ENCODE results near the gene SLC8B1. TPM values are rescaled to one million over a fixed set of nuclear protein-coding genes. Genes with fewer than 3 reads are reported as not detected.

Gene SLC8B1
- total RNA-seq, 1 donor from 2014 or later, result 19.1 TPM

DNA sequence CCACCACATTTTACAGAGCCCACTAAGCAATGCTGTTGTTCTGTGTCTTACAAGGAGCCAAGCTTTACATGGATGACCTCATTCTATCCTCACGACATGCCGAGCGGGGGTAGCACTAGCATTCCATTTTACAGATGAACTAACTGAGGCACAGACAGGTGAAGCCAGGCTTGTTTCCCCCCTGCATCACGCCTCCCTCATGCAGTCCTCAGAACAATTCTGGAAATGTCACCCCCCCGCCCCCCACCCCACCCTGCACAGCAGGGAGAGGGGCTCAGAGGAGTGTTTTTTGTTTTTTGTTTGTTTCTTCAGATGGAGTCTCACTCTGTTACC is 1.5 kb downstream of the SLC8B1 start:
- H3K27me3 Mint-ChIP-seq (ENCODE audit: low read depth), result peaks cover 4% of the 10 kb centered on the region
- H3K4me3 Mint-ChIP-seq, result no peak overlapping the region
- DNase-seq (ENCODE audit: low spot score in 2 of 2, unreplicated experiment in 2 of 2), result no peak
- TF ChIP-seq, protein P1, sequence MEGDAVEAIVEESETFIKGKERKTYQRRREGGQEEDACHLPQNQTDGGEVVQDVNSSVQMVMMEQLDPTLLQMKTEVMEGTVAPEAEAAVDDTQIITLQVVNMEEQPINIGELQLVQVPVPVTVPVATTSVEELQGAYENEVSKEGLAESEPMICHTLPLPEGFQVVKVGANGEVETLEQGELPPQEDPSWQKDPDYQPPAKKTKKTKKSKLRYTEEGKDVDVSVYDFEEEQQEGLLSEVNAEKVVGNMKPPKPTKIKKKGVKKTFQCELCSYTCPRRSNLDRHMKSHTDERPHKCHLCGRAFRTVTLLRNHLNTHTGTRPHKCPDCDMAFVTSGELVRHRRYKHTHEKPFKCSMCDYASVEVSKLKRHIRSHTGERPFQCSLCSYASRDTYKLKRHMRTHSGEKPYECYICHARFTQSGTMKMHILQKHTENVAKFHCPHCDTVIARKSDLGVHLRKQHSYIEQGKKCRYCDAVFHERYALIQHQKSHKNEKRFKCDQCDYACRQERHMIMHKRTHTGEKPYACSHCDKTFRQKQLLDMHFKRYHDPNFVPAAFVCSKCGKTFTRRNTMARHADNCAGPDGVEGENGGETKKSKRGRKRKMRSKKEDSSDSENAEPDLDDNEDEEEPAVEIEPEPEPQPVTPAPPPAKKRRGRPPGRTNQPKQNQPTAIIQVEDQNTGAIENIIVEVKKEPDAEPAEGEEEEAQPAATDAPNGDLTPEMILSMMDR (IDR thresholded peaks at IDR 0.05; ENCODE audit: unreplicated experiment), result no peak
- no peak overlapping the region for H3K27ac Mint-ChIP-seq
- H3K4me1 Mint-ChIP-seq, result peaks cover 9% of the 10 kb centered on the region
- no peaks in the 10 kb centered on the region for H3K9me3 Mint-ChIP-seq
- H3K36me3 Mint-ChIP-seq, result peaks cover 23% of the 10 kb centered on the region

DNA sequence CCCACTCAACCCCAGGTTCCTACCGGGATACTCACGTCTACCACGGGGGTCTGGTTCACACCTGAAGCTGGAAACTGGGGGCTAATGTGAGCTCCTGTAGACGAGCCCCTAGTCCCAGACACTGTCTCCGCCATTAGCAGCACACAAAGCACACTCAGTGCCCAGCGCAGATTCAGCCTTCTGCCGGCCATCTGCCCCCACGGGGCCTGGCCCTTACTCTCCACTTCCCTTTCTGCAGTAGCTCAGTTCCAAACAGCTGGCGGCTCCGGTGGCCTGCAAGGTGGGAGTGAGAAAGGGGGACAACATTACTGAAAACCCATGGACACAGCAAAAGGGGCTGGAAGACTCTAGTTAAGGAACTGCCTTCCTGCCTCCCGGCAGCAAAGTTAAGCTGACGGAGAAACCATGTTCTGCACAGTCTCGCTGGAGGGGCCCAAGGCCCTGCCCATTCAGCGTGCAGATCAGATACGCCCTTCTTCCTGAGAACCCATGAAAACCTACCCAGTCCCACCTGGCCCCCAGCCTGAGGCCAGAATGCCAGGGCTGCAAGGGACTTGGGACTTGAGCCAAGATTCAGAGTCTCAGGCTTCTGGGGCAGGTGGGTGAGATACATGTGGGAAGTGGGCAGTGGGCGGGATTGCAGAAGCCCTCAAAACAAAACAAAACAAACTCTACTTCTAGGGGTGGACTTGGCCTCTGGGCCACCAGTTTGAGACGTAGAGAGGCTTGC is 2.1 kb downstream of the SLC8B1 start:
- no peak overlapping the region for H3K27ac Mint-ChIP-seq
- H3K36me3 Mint-ChIP-seq, result peaks cover 23% of the 10 kb centered on the region
- H3K4me1 Mint-ChIP-seq, result peaks cover 9% of the 10 kb centered on the region
- peaks cover 4% of the 10 kb centered on the region for H3K27me3 Mint-ChIP-seq (ENCODE audit: low read depth)
- no peaks in the 10 kb centered on the region for H3K9me3 Mint-ChIP-seq
- no peak for DNase-seq (ENCODE audit: low spot score in 2 of 2, unreplicated experiment in 2 of 2)
- no peak overlapping the region for H3K4me3 Mint-ChIP-seq
- TF ChIP-seq, protein P1 (IDR thresholded peaks at IDR 0.05; ENCODE audit: unreplicated experiment), result no peak

DNA sequence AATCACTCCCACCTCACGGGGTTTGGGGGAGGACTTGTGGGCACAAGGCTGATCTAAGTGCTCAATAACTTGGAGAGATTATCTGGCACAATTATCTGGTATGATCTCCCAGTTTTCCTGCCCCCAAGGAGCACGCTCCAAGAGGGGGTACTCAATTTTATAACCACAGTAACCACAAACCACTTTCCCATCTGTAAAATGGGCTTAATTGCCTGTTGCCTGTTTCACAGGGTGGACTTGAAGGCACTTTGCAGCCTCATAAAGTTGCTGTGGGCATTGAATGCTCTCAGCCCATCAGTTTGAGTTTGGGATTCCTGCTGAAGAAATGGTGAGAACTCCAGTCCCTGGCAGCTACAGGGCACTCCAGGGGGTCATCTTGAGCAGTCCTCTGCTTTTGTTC is 4.4 kb downstream of the SLC8B1 start:
- DNase-seq (ENCODE audit: low spot score in 2 of 2, unreplicated experiment in 2 of 2), result no peak
- Mint-ChIP-seq H3K27ac (no peak overlapping the region), H3K27me3 (ENCODE audit: low read depth) (peaks cover 1% of the 10 kb centered on the region), H3K4me1 (peaks cover 11% of the 10 kb centered on the region), H3K9me3 (no peaks in the 10 kb centered on the region), H3K4me3 (no peak overlapping the region), H3K36me3 (peaks cover 23% of the 10 kb centered on the region)
- TF ChIP-seq, protein P1 (IDR thresholded peaks at IDR 0.05; ENCODE audit: unreplicated experiment), result no peak

DNA sequence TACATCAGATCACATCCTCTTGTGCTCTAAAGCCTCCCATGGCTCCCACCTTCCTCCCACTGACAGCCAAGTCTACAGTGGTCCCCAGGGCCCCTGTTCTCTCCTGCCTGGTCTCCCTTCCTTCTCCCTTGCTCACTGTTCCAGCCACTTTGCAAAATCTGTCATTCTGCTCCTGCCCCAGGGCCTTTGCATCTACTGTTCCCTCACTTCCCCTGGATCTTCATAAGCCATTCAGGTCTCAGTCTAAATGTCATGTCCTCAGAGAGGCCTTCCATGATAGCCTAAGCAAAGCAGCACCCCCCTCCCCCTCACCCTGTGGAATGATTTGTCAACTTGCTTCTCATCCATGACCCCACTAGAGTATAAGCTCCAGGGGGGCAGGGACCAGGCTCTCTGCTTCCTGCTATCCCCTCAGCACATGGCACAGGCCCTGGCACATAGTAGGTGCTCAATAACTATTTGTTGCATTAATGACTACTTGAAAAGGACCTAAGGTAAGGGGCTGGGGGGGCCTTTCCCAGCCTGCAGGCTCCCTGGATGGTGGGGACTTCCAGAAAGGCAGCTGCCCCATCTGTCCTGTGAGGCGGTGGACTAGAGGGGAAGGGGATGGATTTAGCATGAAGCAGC is 5.0 kb downstream of the SLC8B1 start:
- Mint-ChIP-seq H3K27ac (no peak overlapping the region), H3K4me3 (no peak overlapping the region), H3K9me3 (no peaks in the 10 kb centered on the region), H3K27me3 (ENCODE audit: low read depth) (peaks cover 1% of the 10 kb centered on the region), H3K4me1 (peaks cover 11% of the 10 kb centered on the region), H3K36me3 (peaks cover 25% of the 10 kb centered on the region)
- no peak for DNase-seq (ENCODE audit: low spot score in 2 of 2, unreplicated experiment in 2 of 2)
- TF ChIP-seq, protein P1 (IDR thresholded peaks at IDR 0.05; ENCODE audit: unreplicated experiment), result no peak

DNA sequence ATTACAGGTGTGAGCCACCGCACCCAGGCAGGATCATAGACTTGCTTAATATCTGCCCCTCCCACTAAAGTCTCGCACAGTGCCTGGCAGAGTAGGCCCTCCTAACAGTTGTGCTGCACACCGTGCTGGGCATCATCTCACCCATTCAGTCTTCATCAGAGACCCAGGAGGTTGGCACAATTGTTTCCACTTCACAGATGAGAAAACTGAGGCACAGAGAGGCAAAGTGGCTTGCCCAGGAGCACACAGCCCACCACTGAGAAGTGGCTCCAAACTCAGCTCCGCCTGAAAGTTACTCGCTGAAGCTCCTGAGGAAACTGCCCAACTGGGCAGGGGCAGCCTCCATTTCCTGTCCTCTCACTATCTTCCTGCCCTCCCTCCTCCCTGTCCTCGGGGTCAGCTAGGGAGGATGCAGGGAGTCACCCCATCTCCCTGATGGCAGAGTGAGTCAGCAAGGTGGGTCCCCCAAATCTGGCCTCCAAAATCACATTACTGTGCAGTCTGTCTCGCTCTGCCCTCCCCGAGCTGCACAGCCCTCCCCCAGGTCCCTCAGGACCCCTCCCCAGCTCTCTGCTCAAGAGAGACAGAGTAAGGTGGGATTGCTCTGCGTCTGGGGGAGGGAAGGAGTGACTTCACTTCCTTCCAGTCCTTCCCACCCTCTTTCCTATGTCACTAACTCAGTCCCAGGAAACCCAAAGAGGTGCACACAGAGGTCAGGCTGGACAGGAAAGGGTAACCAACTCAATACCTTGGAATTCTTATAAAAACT is 5.7 kb downstream of the SLC8B1 start:
- TF ChIP-seq, protein P1 (IDR thresholded peaks at IDR 0.05; ENCODE audit: unreplicated experiment), result no peak
- H3K27ac Mint-ChIP-seq, result no peak overlapping the region
- peaks cover 25% of the 10 kb centered on the region for H3K36me3 Mint-ChIP-seq
- H3K9me3 Mint-ChIP-seq, result no peaks in the 10 kb centered on the region
- H3K4me3 Mint-ChIP-seq, result no peak overlapping the region
- H3K27me3 Mint-ChIP-seq (ENCODE audit: low read depth), result no peaks in the 10 kb centered on the region
- H3K4me1 Mint-ChIP-seq, result peaks cover 7% of the 10 kb centered on the region
- DNase-seq (ENCODE audit: low spot score in 2 of 2, unreplicated experiment in 2 of 2), result no peak

Measured in mesothelial cell of epicardium (in vitro differentiated cells).